Measurements from ENCODE around the gene EDN2.

Gene EDN2

DNA sequence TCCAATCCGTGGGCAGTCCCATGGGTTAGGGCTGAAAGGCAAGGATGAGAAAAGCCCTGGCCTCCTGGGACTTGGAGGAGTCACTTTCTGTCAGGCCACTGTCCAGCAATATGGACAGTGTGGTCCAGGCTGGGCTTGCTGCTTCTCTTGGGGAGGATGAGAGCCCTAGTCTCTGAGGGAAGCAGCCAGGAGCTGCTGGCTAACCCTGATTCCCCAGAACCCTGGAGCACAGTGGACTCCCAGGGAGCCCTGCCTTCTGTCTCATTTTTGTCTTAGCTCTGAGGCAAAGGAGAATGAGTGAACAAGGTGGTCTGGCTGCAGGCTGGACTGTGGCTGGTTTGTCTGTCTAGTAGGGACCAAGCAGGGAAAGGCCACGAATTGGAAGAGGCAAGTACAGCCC, 23.8 kb upstream of the EDN2 start:
- Histone ChIP-seq H3K27me3 (ENCODE audit: control insufficient read depth, low read length) (peaks cover 3% of the 10 kb centered on the region; the same call in 1 of the 2 replicates), H4K20me1 (ENCODE audit: control insufficient read depth, insufficient read depth, low read depth, low read length) (no peaks in the 10 kb centered on the region), H3K4me2 (ENCODE audit: low read length) (no peak overlapping the region), H3K27ac (ENCODE audit: low read depth, low read length) (no peak overlapping the region), H3K36me3 (ENCODE audit: control insufficient read depth, low read length) (no peaks in the 10 kb centered on the region), H3K9me2 (replicated peaks; ENCODE audit: control insufficient read depth, low read length) (no peaks in the 10 kb centered on the region), H3F3A (ENCODE audit: control insufficient read depth, insufficient read depth) (no peaks in the 10 kb centered on the region), H3K79me2 (ENCODE audit: control insufficient read depth, low read length) (no peaks in the 10 kb centered on the region), H3K9me3 (ENCODE audit: control insufficient read depth, insufficient read depth, low read length) (no peaks in the 10 kb centered on the region), H3K4me3 (ENCODE audit: low read length) (no peak overlapping the region), H3K4me1 (ENCODE audit: control insufficient read depth, low read length) (no peaks in the 10 kb centered on the region)
- TF ChIP-seq, protein P1, sequence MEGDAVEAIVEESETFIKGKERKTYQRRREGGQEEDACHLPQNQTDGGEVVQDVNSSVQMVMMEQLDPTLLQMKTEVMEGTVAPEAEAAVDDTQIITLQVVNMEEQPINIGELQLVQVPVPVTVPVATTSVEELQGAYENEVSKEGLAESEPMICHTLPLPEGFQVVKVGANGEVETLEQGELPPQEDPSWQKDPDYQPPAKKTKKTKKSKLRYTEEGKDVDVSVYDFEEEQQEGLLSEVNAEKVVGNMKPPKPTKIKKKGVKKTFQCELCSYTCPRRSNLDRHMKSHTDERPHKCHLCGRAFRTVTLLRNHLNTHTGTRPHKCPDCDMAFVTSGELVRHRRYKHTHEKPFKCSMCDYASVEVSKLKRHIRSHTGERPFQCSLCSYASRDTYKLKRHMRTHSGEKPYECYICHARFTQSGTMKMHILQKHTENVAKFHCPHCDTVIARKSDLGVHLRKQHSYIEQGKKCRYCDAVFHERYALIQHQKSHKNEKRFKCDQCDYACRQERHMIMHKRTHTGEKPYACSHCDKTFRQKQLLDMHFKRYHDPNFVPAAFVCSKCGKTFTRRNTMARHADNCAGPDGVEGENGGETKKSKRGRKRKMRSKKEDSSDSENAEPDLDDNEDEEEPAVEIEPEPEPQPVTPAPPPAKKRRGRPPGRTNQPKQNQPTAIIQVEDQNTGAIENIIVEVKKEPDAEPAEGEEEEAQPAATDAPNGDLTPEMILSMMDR (IDR thresholded peaks at IDR 0.05; ENCODE audit: low read depth, low read length, poor library complexity, severe bottlenecking): no peak
- no peak for TF ChIP-seq EZH2phosphoT487 (IDR thresholded peaks at IDR 0.05; ENCODE audit: borderline replicate concordance, low read length)

DNA sequence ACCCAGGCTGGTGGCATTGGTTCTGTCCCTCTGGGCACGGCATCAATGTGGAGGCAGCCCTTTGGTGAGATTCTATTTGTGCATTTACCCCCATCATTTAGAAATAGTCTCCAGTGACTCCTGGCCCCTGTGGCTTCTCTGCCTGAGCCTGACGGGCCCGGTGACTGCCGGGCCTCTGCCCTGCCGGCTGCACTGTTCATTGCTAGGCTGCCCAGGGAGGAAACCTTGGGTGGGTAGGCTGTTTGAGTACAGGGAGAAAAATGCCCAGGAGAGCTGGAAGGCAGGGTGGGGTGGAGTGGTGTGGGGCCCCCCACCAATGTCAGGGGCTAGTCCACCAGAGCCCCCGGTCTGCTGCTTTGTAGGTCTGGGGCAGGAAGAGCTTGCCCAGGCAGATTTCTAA, 23.4 kb upstream of the EDN2 start:
- Histone ChIP-seq H3K27me3 (ENCODE audit: control insufficient read depth, low read length) (peaks cover 3% of the 10 kb centered on the region; the same call in 1 of the 2 replicates), H3K9me2 (replicated peaks; ENCODE audit: control insufficient read depth, low read length) (no peaks in the 10 kb centered on the region), H3K4me1 (ENCODE audit: control insufficient read depth, low read length) (no peaks in the 10 kb centered on the region), H4K20me1 (ENCODE audit: control insufficient read depth, insufficient read depth, low read depth, low read length) (no peaks in the 10 kb centered on the region), H3K27ac (ENCODE audit: low read depth, low read length) (no peak overlapping the region), H3F3A (ENCODE audit: control insufficient read depth, insufficient read depth) (no peaks in the 10 kb centered on the region), H3K4me2 (ENCODE audit: low read length) (no peak overlapping the region), H3K79me2 (ENCODE audit: control insufficient read depth, low read length) (no peaks in the 10 kb centered on the region), H3K9me3 (ENCODE audit: control insufficient read depth, insufficient read depth, low read length) (no peaks in the 10 kb centered on the region), H3K4me3 (ENCODE audit: low read length) (no peak overlapping the region), H3K36me3 (ENCODE audit: control insufficient read depth, low read length) (no peaks in the 10 kb centered on the region)
- TF ChIP-seq, protein P1 (IDR thresholded peaks at IDR 0.05; ENCODE audit: low read depth, low read length, poor library complexity, severe bottlenecking): no peak
- no peak for TF ChIP-seq EZH2phosphoT487 (IDR thresholded peaks at IDR 0.05; ENCODE audit: borderline replicate concordance, low read length)

DNA sequence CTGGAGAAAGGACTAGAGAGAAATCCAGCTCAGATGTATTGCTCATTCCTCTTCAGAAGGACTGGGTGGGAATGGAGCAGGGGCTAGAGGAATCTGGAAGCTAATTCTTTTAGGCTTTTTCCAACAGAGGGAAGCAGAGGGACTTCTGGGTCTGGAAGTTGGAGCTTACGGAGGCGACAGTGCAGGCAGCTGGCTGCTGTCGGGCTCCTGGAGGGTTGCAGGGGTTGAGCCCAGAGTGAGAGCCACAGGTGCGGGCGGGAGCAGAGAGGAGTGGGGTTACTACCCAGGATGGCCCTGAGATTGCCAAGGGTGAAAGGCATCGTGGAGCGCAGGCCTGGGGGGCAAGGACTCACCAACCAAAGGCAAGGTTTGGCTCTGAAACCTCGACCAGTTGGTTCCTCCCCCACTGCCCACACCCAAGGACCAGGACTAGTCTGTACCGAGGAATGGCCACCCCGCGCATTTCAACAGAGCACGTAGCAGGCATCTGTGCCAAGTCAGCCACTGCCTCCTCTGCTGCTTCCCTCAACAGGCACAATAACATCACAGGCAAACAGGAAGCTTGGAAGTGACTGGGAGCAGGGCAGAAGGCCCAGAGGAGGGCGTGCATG, 22.7 kb upstream of the EDN2 start:
- no peaks in the 10 kb centered on the region for H3K4me1 ChIP-seq (ENCODE audit: control insufficient read depth, low read length)
- no peaks in the 10 kb centered on the region for H3K9me2 ChIP-seq (replicated peaks; ENCODE audit: control insufficient read depth, low read length)
- no peaks in the 10 kb centered on the region for H3F3A ChIP-seq (ENCODE audit: control insufficient read depth, insufficient read depth)
- TF ChIP-seq, protein P1 (IDR thresholded peaks at IDR 0.05; ENCODE audit: low read depth, low read length, poor library complexity, severe bottlenecking): no peak
- no peak for TF ChIP-seq EZH2phosphoT487 (IDR thresholded peaks at IDR 0.05; ENCODE audit: borderline replicate concordance, low read length)
- no peaks in the 10 kb centered on the region for H4K20me1 ChIP-seq (ENCODE audit: control insufficient read depth, insufficient read depth, low read depth, low read length)
- H3K36me3 ChIP-seq (ENCODE audit: control insufficient read depth, low read length): no peaks in the 10 kb centered on the region
- no peaks in the 10 kb centered on the region for H3K9me3 ChIP-seq (ENCODE audit: control insufficient read depth, insufficient read depth, low read length)
- H3K4me2 ChIP-seq (ENCODE audit: low read length): no peak overlapping the region
- H3K4me3 ChIP-seq (ENCODE audit: low read length): no peak overlapping the region
- no peak overlapping the region for H3K27ac ChIP-seq (ENCODE audit: low read depth, low read length)
- H3K79me2 ChIP-seq (ENCODE audit: control insufficient read depth, low read length): no peaks in the 10 kb centered on the region
- H3K27me3 ChIP-seq (ENCODE audit: control insufficient read depth, low read length): peaks cover 3% of the 10 kb centered on the region; the same call in 1 of the 2 replicates

Measured in DOHH2 (cell line).